ENCODE data around the gene DTNB.

DNA sequence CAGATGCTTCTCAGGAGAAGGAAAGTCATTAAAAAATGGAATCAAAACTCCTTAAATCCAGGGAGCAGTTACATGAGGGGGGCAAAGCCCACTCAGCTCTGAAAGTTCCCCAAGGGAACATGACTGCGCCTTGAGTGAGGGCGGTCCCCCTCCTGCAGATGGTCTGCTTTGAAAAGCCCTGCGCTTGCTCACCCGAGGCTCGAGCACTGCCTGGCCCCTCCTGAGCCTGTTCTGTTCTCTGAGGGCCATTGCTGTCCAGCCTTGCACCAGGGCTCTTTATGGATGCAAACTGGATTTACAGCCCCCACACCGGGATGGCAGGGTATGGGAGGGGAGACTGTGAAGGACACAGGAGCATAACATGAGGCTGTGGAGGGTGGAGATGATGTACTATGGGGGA is 293.8 kb downstream of the DTNB start:
- TF ChIP-seq EP300 (IDR thresholded peaks at IDR 0.05; ENCODE audit: low read depth) (no peak), CTCF (IDR thresholded peaks at IDR 0.05) (no peak)
